Progenitor cell of endocrine pancreas (in vitro differentiated cells): ENCODE measurements around the gene PPIP5K2. TPM values are rescaled to one million over a fixed set of nuclear protein-coding genes. Genes with fewer than 3 reads are reported as not detected.

Experiments used
- DNase-seq: peaks from one replicate; pipeline ENCODE4 v3.0.0; 2021; ENCODE audit warnings: low spot score; ENCODE audit not compliant: unreplicated experiment
- H3K27ac Mint-ChIP-seq: 2 replicates; pipeline ENCODE4 v1.8.0; 2021; ENCODE audit warnings: mild to moderate bottlenecking, moderate library complexity, mixed read lengths
- H3K27me3 Mint-ChIP-seq: 2 replicates; pipeline ENCODE4 v1.8.0; 2021; ENCODE audit warnings: mixed read lengths
- H3K36me3 Mint-ChIP-seq: 2 replicates; pipeline ENCODE4 v1.8.0; 2022; ENCODE audit warnings: mixed read lengths; ENCODE audit not compliant: insufficient read depth
- H3K4me1 Mint-ChIP-seq: 2 replicates; pipeline ENCODE4 v1.8.0; 2021; ENCODE audit warnings: low read depth, mixed read lengths
- H3K4me3 Mint-ChIP-seq: 2 replicates; pipeline ENCODE4 v1.8.0; 2021; ENCODE audit warnings: low read depth, mild to moderate bottlenecking, moderate library complexity, mixed read lengths
- H3K9me3 Mint-ChIP-seq: 2 replicates; pipeline ENCODE4 v1.8.0; 2021; ENCODE audit warnings: low read depth, mixed read lengths
- total RNA-seq: library from RNA; stranded (reverse); gene quantifications from 2 replicates; pipeline ENCODE4 v1.2.1, GENCODE V29; 2021
- TF ChIP-seq, protein P1 (sequence below): fragments of 200-600 bp; sonication (generic); IDR thresholded peaks from one replicate; pipeline ENCODE4 v1.5.0; 2021; ENCODE audit warnings: antibody characterized with exemption, mild to moderate bottlenecking; ENCODE audit not compliant: unreplicated experiment

PPIP5K2 gene
- total RNA-seq, 1 donor from 2014 or later: 89.2 TPM

DNA sequence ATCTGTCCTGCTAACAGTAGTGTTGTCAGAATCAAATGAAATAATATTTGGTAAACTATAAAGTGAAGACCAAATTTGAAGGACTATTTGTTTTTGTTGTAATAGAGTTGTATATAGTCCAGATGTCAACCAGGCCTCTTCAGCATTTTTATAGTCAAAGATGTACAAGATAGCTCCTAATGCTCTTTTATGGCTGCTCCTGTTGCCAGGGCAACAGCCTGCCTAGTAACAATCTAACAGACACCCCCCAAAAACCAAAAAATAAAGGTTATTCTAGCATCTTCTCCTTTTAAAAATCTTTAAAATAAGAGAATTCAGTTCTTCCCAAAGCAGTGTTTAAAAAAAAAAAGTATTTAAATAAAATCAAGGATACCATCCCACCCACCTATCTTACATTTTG lies 89.0 kb downstream of the PPIP5K2 start:
- no peak overlapping the region for H3K27ac Mint-ChIP-seq
- no peaks in the 10 kb centered on the region for H3K27me3 Mint-ChIP-seq
- no peaks in the 10 kb centered on the region for H3K9me3 Mint-ChIP-seq
- DNase-seq: no peak
- TF ChIP-seq, protein P1, sequence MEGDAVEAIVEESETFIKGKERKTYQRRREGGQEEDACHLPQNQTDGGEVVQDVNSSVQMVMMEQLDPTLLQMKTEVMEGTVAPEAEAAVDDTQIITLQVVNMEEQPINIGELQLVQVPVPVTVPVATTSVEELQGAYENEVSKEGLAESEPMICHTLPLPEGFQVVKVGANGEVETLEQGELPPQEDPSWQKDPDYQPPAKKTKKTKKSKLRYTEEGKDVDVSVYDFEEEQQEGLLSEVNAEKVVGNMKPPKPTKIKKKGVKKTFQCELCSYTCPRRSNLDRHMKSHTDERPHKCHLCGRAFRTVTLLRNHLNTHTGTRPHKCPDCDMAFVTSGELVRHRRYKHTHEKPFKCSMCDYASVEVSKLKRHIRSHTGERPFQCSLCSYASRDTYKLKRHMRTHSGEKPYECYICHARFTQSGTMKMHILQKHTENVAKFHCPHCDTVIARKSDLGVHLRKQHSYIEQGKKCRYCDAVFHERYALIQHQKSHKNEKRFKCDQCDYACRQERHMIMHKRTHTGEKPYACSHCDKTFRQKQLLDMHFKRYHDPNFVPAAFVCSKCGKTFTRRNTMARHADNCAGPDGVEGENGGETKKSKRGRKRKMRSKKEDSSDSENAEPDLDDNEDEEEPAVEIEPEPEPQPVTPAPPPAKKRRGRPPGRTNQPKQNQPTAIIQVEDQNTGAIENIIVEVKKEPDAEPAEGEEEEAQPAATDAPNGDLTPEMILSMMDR: no peak
- peaks cover 12% of the 10 kb centered on the region for H3K36me3 Mint-ChIP-seq
- H3K4me3 Mint-ChIP-seq: no peak overlapping the region
- H3K4me1 Mint-ChIP-seq: no peaks in the 10 kb centered on the region

DNA sequence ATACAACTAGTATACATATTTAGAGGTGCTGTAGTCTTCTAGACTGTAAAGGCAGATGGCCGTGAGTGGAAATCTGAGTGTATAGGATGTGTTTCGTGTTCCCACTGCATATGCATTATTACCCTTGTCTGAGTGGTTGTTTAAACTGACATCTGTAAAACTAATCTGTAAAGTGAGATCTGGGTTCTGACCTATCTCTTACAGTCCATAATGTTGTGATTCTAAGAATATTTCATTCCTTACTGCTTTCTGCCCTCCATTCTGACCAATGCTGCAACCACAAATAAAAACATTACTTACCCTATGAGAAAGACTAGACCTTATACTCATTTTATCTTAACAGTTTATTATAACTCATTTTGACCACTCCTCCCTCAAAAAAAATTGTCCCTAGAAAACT lies 90.9 kb downstream of the PPIP5K2 start:
- H3K4me1 Mint-ChIP-seq: no peaks in the 10 kb centered on the region
- no peak overlapping the region for H3K4me3 Mint-ChIP-seq
- no peak overlapping the region for H3K27ac Mint-ChIP-seq
- H3K9me3 Mint-ChIP-seq: no peaks in the 10 kb centered on the region
- peaks cover 7% of the 10 kb centered on the region for H3K36me3 Mint-ChIP-seq
- H3K27me3 Mint-ChIP-seq: no peaks in the 10 kb centered on the region
- no peak for DNase-seq
- TF ChIP-seq, protein P1: no peak

DNA sequence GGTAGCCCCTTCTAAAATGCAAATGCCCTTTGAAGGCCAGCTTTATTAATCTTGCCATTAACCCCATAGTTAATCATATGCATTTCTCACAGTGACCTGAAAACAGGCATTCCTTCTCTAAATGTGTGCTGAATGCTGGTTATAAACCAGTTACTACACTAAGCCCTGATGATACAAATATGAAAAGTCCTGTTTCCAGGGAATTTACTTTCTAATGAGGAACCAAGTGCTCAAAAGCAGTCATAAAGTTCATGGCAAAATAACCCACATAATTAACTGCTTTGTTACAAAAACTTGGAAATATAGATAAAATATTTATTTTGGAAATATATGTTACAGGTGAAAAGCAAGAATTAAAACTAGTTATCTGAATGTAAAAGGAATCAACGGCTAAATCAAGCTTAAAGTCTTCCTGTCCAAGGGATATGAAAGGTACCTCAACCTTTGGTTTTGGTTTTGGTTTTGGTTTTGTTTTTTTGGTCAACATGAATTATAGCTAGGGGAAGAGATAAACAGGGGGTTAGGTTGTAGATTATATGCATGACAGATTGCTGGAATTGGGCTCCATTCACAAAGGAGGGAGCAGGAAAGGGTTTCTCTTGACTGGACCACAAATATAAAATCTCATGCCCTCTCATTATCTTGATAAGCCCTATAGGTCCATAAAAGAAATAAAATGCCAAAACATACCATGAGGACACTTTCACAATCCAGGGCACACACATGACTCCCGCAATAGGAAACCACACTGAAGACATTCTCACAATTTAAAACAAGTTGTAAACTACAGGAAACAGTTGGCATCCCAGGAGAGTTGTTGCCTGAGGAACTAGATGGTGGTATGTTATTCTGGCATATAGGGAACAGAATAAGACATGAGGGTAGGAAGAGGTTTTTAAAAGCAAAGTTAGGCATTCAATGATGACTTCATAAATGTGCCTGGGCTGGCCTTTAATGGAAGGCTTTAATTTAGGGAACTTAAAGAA lies 91.8 kb downstream of the PPIP5K2 start:
- Mint-ChIP-seq H3K27me3 (no peaks in the 10 kb centered on the region), H3K9me3 (no peaks in the 10 kb centered on the region), H3K36me3 (peaks cover 2% of the 10 kb centered on the region), H3K27ac (no peak overlapping the region), H3K4me3 (no peak overlapping the region), H3K4me1 (no peaks in the 10 kb centered on the region)
- DNase-seq: no peak
- TF ChIP-seq, protein P1: no peak

DNA sequence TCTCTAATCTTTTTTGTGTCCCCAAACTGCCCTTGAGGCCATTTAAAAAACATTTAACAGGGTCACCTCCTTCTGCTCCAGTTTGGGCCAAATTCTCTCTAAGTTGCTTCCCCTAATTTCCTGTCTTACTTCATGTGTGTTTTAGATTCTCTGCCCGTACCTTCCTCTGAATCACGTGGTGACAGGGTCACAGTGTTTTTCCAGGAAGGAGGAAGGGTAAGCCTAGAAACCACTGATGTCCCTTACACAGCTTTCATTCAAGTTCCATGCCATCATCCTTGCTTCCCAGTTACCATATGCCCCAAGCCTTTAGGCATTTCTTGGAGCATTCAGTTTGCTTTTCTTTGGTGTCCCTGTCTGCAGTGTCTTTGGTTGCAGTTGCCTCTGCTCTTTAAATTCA lies 96.0 kb downstream of the PPIP5K2 start:
- TF ChIP-seq, protein P1: no peak
- Mint-ChIP-seq H3K27ac (no peak overlapping the region), H3K4me3 (no peak overlapping the region), H3K36me3 (peaks cover 2% of the 10 kb centered on the region), H3K4me1 (no peaks in the 10 kb centered on the region), H3K27me3 (no peaks in the 10 kb centered on the region), H3K9me3 (no peaks in the 10 kb centered on the region)
- DNase-seq: no peak

DNA sequence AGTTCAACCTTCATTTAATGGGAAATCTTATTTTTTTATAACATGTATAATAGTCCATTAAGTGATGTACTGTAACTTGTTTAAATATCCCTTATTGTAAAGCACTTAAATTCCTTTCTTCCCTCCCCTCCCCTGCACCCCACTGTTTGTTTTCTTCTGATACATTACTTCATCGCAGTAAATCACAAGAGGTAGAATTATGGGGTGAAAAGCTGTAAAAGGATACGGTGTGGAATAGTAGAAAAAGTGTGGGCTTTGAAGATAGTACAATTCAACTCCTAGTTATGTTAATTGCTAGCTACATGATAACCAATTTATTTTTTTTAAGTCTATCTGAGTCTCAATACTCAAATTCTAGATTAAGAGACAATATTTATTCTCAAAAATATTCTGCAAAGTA lies 96.6 kb downstream of the PPIP5K2 start:
- Mint-ChIP-seq H3K27ac (no peak overlapping the region), H3K27me3 (no peaks in the 10 kb centered on the region), H3K36me3 (peaks cover 2% of the 10 kb centered on the region), H3K9me3 (no peaks in the 10 kb centered on the region), H3K4me1 (no peaks in the 10 kb centered on the region), H3K4me3 (no peak overlapping the region)
- DNase-seq: no peak
- TF ChIP-seq, protein P1: no peak
